Upper lobe of left lung (tissue), 4 donors: ENCODE measurements around the gene DIP2C.

Experiments used
- CTCF ChIP-seq, 6 experiments: fragments of 450-650 bp in 4 of 6; fragments of 200-600 bp in 2 of 6; sonication (generic) in 2 of 6; IDR thresholded peaks; one replicate each; pipeline ENCODE4 v1.5.1; 2016 to 2019; ENCODE audit warnings: antibody characterized with exemption in 6 of 6
- EP300 ChIP-seq, 4 donors: sonication (generic); formaldehyde crosslinking; IDR thresholded peaks; one replicate each; pipeline ENCODE4 v1.5.1; 2017; ENCODE audit warnings: antibody characterized with exemption in 4 of 4, control low read depth in 2 of 4
- POLR2A ChIP-seq, 4 donors: fragments of 450-650 bp; IDR thresholded peaks; one replicate each; pipeline ENCODE4 v1.5.1; 2016 to 2017; ENCODE audit warnings: antibody characterized with exemption in 4 of 4, mild to moderate bottlenecking in 2 of 4
- POLR2AphosphoS5 ChIP-seq, 2 donors: sonication (generic); formaldehyde crosslinking; IDR thresholded peaks; one replicate each; pipeline ENCODE4 v1.5.1; 2017; ENCODE audit warnings: antibody characterized with exemption in 2 of 2

DNA sequence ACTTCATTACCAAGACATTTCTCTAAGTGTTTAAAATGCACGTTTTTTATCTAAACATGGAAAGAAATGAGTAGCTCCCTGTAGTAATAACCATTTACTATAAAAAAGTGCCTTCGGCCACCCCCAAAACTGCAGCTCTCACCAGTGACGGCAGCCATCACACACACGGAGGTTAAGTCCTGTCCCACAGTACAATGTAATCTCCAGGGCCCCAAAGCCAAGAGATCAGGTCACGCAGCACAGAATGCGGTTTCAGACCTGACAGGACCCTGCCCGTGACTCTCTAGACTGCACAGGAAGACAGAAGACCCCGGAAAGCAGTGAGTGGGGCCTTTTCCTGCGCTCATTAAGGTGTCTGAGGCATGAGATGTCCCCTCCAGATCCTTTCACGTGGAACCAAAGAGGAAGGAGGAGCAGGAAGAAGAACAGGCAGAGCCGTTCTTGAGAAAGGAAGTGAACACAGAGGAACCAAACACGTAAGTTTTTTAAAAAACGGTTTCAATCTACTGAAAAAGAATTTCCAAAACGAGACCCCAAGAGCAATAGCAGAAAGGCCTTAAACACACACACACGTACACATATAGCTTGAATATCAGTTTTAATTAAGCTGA is 428.5 kb downstream of the DIP2C start:
- no peak for TF ChIP-seq EP300 (IDR thresholded peaks at IDR 0.05)
- TF ChIP-seq POLR2AphosphoS5 (IDR thresholded peaks at IDR 0.05): no peak
- TF ChIP-seq CTCF (IDR thresholded peaks at IDR 0.05): no peak
- TF ChIP-seq POLR2A (IDR thresholded peaks at IDR 0.05): no peak
